Measurements from ENCODE around the gene USP2.
A peak's percentile ranks its signal among the peaks of the same experiment; 100 is the strongest.
"Not testable (repeated sequence)": the region's sequence is repeated elsewhere in the genome, so short reads cannot be mapped to it uniquely, and the experiment has no call there.

The USP2 gene

DNA sequence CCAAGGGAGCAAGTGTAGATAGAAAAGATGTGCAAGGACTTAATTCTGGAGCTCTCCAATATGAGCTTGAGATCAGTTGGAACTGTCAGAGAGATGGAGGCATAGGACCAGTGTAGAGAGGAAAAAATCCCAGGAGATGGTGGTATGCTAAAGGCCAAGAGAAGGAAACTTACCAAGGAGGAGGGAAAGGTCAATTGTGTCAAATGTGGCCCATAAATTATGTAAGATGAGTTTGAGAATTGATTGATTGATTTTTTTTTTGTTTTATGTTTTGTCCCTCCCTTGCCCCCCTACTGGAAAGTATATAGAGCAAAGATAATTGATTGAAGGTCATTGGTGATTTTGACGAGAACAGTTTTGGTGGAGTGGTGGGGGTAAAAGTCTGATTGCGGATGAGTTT, 2.8 kb upstream of the USP2 start:
- DNase-seq (ENCODE audit: extremely low read depth, insufficient read length) = no peak
- H3K4me3 ChIP-seq (replicated peaks; ENCODE audit: low read depth, low read length) = no peak overlapping the region
- TF ChIP-seq, protein P1, sequence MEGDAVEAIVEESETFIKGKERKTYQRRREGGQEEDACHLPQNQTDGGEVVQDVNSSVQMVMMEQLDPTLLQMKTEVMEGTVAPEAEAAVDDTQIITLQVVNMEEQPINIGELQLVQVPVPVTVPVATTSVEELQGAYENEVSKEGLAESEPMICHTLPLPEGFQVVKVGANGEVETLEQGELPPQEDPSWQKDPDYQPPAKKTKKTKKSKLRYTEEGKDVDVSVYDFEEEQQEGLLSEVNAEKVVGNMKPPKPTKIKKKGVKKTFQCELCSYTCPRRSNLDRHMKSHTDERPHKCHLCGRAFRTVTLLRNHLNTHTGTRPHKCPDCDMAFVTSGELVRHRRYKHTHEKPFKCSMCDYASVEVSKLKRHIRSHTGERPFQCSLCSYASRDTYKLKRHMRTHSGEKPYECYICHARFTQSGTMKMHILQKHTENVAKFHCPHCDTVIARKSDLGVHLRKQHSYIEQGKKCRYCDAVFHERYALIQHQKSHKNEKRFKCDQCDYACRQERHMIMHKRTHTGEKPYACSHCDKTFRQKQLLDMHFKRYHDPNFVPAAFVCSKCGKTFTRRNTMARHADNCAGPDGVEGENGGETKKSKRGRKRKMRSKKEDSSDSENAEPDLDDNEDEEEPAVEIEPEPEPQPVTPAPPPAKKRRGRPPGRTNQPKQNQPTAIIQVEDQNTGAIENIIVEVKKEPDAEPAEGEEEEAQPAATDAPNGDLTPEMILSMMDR (IDR thresholded peaks at IDR 0.05; ENCODE audit: insufficient read depth, low read length, poor library complexity, severe bottlenecking) = no peak
- no peaks in the 10 kb centered on the region; the same call in none of the 2 replicates for H3K27me3 ChIP-seq (replicated peaks; ENCODE audit: control insufficient read depth, insufficient read depth, low read length)
- H3K36me3 ChIP-seq (ENCODE audit: control insufficient read depth, insufficient read depth, low read length) = no peaks in the 10 kb centered on the region

GRCh38 chr11:119382513-119382912, 1.0 kb upstream of the USP2 start:
- not testable (repeated sequence) for DNase-seq (ENCODE audit: extremely low read depth, insufficient read length); H3K36me3 ChIP-seq (ENCODE audit: control insufficient read depth, insufficient read depth, low read length); H3K4me3 ChIP-seq (replicated peaks; ENCODE audit: low read depth, low read length); H3K27me3 ChIP-seq (replicated peaks; ENCODE audit: control insufficient read depth, insufficient read depth, low read length)

DNA sequence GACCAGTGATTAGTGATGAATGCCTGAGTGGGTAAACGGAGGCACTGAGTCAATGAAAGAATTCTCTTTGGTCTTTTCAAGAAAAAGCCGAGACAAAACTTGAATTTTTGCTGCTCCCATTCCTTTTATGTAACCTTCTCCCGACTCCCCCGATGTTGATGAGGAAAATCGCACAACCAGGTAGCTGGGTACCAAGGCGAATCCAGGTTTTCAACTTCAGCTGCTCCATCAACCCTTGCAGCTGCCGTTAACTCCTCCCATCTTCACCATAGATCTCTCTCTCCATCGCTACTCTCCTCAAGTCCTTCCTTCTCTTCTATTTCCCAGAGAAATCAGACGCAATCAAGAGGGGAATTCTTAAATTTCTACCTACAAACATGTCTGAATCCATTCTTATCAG, 611 bp upstream of the USP2 start:
- DNase-seq (ENCODE audit: extremely low read depth, insufficient read length) = no peak
- Histone ChIP-seq H3K36me3 (ENCODE audit: control insufficient read depth, insufficient read depth, low read length) (no peaks in the 10 kb centered on the region), H3K27me3 (replicated peaks; ENCODE audit: control insufficient read depth, insufficient read depth, low read length) (no peaks in the 10 kb centered on the region; the same call in none of the 2 replicates), H3K4me3 (replicated peaks; ENCODE audit: low read depth, low read length) (peak overlapping the region; percentile 65)
- TF ChIP-seq, protein P1 (IDR thresholded peaks at IDR 0.05; ENCODE audit: insufficient read depth, low read length, poor library complexity, severe bottlenecking) = no peak

GRCh38 chr11:119380827-119381180, 686 bp downstream of the USP2 start:
- TF ChIP-seq, protein P1 (IDR thresholded peaks at IDR 0.05; ENCODE audit: insufficient read depth, low read length, poor library complexity, severe bottlenecking) = no peak
- Histone ChIP-seq H3K27me3 (replicated peaks; ENCODE audit: control insufficient read depth, insufficient read depth, low read length) (no peaks in the 10 kb centered on the region; the same call in none of the 2 replicates), H3K36me3 (ENCODE audit: control insufficient read depth, insufficient read depth, low read length) (no peaks in the 10 kb centered on the region), H3K4me3 (replicated peaks; ENCODE audit: low read depth, low read length) (no peak overlapping the region)
- DNase-seq (ENCODE audit: extremely low read depth, insufficient read length) = no peak

GRCh38 chr11:119380160-119380826, 1.2 kb downstream of the USP2 start:
- TF ChIP-seq, protein P1 (IDR thresholded peaks at IDR 0.05; ENCODE audit: insufficient read depth, low read length, poor library complexity, severe bottlenecking) = no peak
- no peak for DNase-seq (ENCODE audit: extremely low read depth, insufficient read length)

GRCh38 chr11:119378851-119379465, 2.5 kb downstream of the USP2 start:
- DNase-seq (ENCODE audit: extremely low read depth, insufficient read length) = no peak
- no peaks in the 10 kb centered on the region; the same call in none of the 2 replicates for H3K27me3 ChIP-seq (replicated peaks; ENCODE audit: control insufficient read depth, insufficient read depth, low read length)
- no peaks in the 10 kb centered on the region for H3K36me3 ChIP-seq (ENCODE audit: control insufficient read depth, insufficient read depth, low read length)
- TF ChIP-seq, protein P1 (IDR thresholded peaks at IDR 0.05; ENCODE audit: insufficient read depth, low read length, poor library complexity, severe bottlenecking) = no peak
- no peak overlapping the region for H3K4me3 ChIP-seq (replicated peaks; ENCODE audit: low read depth, low read length)

More at GRCh38 chr11:119380160-119380826, 1.2 kb downstream of the USP2 start:
- H3K4me3 ChIP-seq (replicated peaks; ENCODE audit: low read depth, low read length) = no peak overlapping the region
- no peaks in the 10 kb centered on the region for H3K36me3 ChIP-seq (ENCODE audit: control insufficient read depth, insufficient read depth, low read length)
- no peaks in the 10 kb centered on the region; the same call in none of the 2 replicates for H3K27me3 ChIP-seq (replicated peaks; ENCODE audit: control insufficient read depth, insufficient read depth, low read length)

Measured in GM06990 (cell line).